Omental fat pad (tissue), 4 donors: ENCODE data around the gene CHEK1. TPM values are rescaled to one million over a fixed set of nuclear protein-coding genes. Genes with fewer than 3 reads are reported as not detected.

Experiments used
- ATAC-seq: fragments of 150-250 bp; one replicate; pipeline ENCODE4 v1.9.1; 2016; ENCODE audit warnings: mild to moderate bottlenecking, moderate library complexity; ENCODE audit not compliant: low FRiP score
- DNase-seq: peaks from one replicate; pipeline ENCODE4 v3.0.0-alpha.2; 2019; ENCODE audit warnings: low spot score
- CTCF ChIP-seq, 3 donors: fragments of 450-650 bp; IDR thresholded peaks; one replicate each; pipeline ENCODE4 v1.5.1; 2016 to 2017; ENCODE audit warnings: antibody characterized with exemption in 3 of 3, mild to moderate bottlenecking in 3 of 3, moderate library complexity in 2 of 3
- total RNA-seq, 4 donors: library from RNA; depleted of rRNA; stranded (reverse); fragments of >200 nt; gene quantifications; one replicate each; pipeline ENCODE4 v1.1.0, GENCODE V29; 2016

CHEK1 gene
- total RNA-seq, 4 donors from 2014 or later, result 1.2 to 5.4 (median 3.0) TPM

GRCh38 chr11:125603207-125603606 lies 21.8 kb upstream of the CHEK1 start:
- TF ChIP-seq CTCF (IDR thresholded peaks at IDR 0.05), result no peak
- ATAC-seq (no peak), DNase-seq (no peak)

DNA sequence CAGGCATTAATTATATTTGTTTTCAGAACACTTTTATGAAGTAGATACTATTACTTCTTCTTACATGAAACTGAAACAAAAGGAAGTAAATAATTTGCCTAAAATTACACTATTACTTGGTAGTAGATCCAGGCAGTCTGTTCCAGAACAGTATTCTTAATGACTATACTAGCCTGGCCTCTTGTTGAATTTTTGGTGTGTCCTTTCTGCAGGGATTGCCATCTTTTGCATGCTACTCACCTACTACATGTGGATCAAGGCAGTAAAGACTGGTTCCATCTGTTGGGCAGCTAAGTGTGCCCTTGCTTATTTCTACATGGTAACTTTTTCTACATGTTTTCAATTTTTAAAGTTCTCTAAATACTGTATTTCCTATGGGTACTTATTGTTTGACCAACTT lies 19.5 kb upstream of the CHEK1 start:
- no peak for TF ChIP-seq CTCF (IDR thresholded peaks at IDR 0.05)
- ATAC-seq, result no peak
- no peak for DNase-seq

DNA sequence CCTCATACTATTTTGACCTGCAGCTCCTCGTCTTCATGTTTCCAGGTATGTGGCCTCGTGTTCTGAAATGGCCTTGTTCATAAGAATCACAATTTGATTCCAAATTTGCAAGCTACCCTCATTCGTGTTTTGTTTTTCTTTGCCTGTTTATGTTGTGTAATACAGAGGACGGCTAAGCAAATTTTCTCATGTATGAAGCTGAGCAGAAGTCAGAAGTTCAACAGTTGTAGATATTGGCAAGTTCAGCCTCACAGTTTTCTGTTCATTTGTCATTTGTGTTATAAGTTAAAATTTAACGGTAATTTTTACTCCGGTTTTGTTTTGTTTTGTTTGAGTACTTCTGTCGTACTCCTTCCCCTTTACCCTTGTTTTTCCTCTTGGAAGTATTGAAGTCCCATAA lies 15.4 kb upstream of the CHEK1 start:
- ATAC-seq, result no peak
- no peak for TF ChIP-seq CTCF (IDR thresholded peaks at IDR 0.05)
- DNase-seq, result no peak

DNA sequence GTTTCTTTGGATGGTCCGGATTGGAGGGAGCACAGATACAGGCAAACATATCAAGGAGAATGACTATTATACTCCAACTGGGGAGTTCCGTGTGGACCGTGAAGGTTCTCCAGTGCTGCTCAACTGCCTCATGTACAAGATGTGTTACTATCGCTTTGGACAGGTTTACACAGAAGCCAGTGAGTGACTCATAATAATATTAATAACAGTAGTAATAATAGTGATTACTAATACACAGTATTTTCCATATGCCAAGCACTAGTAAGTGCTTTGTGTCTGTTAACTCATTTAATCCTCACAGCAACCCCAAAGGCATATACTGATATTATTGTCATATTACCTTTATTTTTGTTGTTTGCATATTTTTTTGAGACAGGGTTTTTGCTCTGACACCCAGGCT lies 6.6 kb upstream of the CHEK1 start:
- DNase-seq (no peak), ATAC-seq (no peak)
- no peak for TF ChIP-seq CTCF (IDR thresholded peaks at IDR 0.05)

DNA sequence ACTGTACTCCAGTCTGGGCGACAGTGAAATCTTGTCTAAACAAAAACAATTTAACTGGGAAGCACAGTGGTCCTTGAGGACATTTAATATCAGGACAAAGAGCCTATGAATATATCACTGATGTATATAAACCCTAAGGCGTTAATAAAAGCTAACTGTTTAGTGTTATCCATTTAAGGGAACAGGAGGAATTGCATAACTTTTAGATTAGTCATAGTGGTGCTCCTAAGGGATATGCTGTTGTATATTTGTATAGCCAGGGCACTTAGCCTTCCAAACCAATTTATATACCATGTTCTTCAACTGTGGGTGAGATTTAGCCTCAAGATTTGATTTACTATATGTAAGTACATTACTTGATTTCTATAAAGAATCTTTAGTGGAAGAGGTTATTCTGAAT lies 3.0 kb upstream of the CHEK1 start:
- no peak for TF ChIP-seq CTCF (IDR thresholded peaks at IDR 0.05)
- no peak for ATAC-seq
- no peak for DNase-seq

DNA sequence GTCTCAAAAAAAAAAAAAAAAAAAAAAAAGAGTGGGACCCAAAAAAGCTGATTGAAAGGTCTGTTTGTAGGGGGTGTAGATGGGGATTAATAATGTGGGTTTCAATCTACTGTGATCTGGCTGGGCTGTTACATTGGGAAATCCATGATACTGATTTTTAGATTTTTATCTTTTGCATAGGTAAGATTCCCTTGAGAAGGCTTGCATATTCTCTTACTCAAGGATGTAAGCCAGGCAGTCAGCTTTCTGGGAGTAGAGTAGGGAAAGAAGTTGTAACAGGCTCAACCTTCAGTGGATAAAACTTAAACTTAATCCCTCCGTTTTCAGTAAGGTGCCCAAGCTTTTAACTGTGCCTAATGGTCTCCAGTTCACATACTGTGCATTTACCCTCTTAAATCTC lies 1.9 kb upstream of the CHEK1 start:
- no peak for TF ChIP-seq CTCF (IDR thresholded peaks at IDR 0.05)
- no peak for ATAC-seq
- no peak for DNase-seq

GRCh38 chr11:125625225-125625629 lies 264 bp downstream of the CHEK1 start:
- DNase-seq (no peak), ATAC-seq (peak; percentile 54)
- no peak for TF ChIP-seq CTCF (IDR thresholded peaks at IDR 0.05)
